PFSK-1 (cell line): ENCODE measurements around the gene DECR2.

Experiments
- FOXP2 ChIP-seq: optimal IDR thresholded peaks from 2 replicates; pipeline ENCODE3; 2011; ENCODE audit warnings: borderline replicate concordance, control low read depth, inconsistent platforms; ENCODE audit not compliant: insufficient read depth; ENCODE audit errors: extremely low read length, extremely low read depth
- POLR2AphosphoS5 ChIP-seq: IDR thresholded peaks from 2 replicates; pipeline ENCODE4 v1.6.1; 2012; ENCODE audit warnings: low read depth, mild to moderate bottlenecking, control low read depth, low read length, moderate library complexity
- SIN3A ChIP-seq: IDR thresholded peaks from 2 replicates; pipeline ENCODE4 v1.6.1; 2012; ENCODE audit warnings: mild to moderate bottlenecking, low read length, moderate library complexity, borderline replicate concordance; ENCODE audit not compliant: insufficient read depth
- TAF1 ChIP-seq: IDR thresholded peaks from 2 replicates; pipeline ENCODE4 v1.6.1; 2012; ENCODE audit warnings: low read length, control low read depth, borderline replicate concordance; ENCODE audit not compliant: insufficient read depth
- TF ChIP-seq, protein P1 (sequence below), 2 experiments: IDR thresholded peaks; 2 replicates each; pipeline versions ENCODE4 v1.6.1 to v1.8.0; 2011 to 2012; ENCODE audit warnings: low read depth in 2 of 2, low read length in 2 of 2, control low read depth in 1 of 2, inconsistent platforms in 1 of 2, mild to moderate bottlenecking in 1 of 2, moderate library complexity in 1 of 2; ENCODE audit not compliant: insufficient read depth in 1 of 2

DECR2 gene

DNA sequence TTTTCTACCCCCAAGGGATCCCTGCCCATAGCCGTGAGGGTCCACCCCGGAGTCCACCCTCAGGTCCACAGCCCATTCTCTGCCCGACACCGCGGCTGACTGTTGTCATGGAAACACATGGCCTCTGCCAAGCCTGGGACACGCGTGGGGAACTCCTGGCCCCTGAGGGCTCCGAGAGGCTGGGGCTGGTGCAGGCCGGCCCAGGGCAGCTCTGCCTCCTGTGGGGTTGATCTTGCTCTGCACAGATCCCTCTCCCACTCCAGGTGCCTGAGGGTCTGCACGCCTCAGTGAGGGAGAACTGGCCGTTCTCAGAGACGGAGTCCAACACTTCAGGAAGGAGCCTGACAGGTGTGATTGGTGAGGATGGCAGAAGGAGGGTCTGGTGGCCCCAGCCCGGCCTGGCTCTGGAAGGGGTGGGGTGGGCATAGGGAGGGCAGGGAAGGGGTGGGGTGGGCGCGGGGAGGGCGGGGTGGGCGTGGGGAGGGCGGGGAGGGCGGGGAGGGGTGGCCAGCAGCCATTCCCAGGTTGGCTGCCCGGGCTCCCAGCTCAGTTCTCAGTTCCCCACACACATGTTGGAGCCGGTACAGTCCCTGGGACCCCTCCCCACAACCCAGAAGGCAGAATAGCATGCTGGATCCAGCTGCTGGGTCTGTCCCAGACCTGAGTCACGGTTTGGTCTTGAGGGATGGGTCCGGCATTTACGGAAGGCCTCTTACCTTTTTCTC lies 37.8 kb upstream of the DECR2 start:
- no peak for TF ChIP-seq SIN3A
- no peak for TF ChIP-seq FOXP2
- TF ChIP-seq POLR2AphosphoS5 = no peak
- no peak for TF ChIP-seq TAF1
- TF ChIP-seq, protein P1, sequence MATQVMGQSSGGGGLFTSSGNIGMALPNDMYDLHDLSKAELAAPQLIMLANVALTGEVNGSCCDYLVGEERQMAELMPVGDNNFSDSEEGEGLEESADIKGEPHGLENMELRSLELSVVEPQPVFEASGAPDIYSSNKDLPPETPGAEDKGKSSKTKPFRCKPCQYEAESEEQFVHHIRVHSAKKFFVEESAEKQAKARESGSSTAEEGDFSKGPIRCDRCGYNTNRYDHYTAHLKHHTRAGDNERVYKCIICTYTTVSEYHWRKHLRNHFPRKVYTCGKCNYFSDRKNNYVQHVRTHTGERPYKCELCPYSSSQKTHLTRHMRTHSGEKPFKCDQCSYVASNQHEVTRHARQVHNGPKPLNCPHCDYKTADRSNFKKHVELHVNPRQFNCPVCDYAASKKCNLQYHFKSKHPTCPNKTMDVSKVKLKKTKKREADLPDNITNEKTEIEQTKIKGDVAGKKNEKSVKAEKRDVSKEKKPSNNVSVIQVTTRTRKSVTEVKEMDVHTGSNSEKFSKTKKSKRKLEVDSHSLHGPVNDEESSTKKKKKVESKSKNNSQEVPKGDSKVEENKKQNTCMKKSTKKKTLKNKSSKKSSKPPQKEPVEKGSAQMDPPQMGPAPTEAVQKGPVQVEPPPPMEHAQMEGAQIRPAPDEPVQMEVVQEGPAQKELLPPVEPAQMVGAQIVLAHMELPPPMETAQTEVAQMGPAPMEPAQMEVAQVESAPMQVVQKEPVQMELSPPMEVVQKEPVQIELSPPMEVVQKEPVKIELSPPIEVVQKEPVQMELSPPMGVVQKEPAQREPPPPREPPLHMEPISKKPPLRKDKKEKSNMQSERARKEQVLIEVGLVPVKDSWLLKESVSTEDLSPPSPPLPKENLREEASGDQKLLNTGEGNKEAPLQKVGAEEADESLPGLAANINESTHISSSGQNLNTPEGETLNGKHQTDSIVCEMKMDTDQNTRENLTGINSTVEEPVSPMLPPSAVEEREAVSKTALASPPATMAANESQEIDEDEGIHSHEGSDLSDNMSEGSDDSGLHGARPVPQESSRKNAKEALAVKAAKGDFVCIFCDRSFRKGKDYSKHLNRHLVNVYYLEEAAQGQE (IDR thresholded peaks at IDR 0.05; ENCODE audit: insufficient read depth in 1 of 2, low read depth in 2 of 2, low read length in 2 of 2) = no peak

DNA sequence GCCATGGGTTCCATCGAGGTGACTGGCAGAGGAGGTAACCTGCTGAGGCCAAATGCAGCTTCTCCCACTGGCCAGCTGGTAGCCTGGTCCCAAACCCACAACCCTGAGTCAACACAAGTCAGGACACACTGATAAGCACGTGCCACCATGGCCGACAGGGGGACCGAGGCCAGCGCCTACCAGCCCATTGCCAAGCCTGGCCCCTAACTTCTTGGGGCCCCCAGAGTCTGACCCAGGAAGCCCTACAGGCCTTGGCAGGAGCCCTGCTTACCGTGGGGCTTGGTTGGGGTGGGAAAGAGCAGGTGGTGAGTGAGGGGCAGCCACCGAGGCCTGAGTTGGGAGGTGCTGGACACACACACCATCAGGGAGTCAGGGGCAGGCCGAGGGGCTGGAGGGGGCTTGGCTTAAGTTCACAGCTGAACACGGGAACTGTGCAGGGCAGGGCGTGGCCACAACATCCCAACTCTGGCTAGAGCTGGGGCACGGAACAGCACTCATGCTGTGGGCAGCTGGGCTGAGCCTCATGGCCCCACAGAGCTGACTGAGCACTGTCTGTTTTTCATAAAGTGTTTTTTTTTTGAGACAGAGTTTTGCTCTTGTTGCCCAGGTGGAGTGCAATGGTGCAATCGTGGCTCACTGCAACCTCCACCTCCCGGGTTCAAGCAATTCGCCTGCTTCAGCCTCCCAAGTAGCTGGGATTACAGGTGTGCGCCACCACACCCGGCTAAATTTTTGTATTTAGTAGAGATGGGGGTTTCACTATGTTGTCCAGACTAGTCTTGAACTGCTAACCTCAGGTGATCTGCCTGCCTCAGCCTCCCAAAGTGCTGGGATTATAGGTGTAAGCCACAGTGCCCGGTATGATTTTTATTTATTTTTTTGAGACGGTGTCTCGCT lies 36.8 kb upstream of the DECR2 start:
- TF ChIP-seq TAF1 = no peak
- TF ChIP-seq, protein P1 (IDR thresholded peaks at IDR 0.05; ENCODE audit: insufficient read depth in 1 of 2, low read depth in 2 of 2, low read length in 2 of 2) = no peak
- no peak for TF ChIP-seq SIN3A
- no peak for TF ChIP-seq FOXP2
- TF ChIP-seq POLR2AphosphoS5 = no peak

DNA sequence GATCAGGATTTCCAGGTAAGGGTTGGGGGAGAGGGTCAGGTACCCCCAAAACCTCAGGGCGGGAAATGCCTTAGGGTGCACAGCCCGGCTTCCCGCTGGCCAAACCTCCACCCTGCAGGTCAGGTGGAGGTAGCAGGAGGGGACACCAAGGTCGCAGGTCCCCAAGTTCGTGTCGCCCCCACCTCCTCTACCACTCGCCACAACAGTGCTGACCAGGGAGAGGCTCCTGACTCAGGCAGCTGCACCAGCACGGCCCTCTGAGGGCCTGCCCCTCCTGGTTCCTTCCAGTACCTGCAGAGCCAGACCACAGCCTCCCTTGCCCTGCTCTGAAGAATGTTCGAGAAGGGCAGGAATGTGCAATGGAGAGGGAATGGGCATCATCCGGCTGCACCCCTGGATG lies 35.2 kb upstream of the DECR2 start:
- no peak for TF ChIP-seq POLR2AphosphoS5

DNA sequence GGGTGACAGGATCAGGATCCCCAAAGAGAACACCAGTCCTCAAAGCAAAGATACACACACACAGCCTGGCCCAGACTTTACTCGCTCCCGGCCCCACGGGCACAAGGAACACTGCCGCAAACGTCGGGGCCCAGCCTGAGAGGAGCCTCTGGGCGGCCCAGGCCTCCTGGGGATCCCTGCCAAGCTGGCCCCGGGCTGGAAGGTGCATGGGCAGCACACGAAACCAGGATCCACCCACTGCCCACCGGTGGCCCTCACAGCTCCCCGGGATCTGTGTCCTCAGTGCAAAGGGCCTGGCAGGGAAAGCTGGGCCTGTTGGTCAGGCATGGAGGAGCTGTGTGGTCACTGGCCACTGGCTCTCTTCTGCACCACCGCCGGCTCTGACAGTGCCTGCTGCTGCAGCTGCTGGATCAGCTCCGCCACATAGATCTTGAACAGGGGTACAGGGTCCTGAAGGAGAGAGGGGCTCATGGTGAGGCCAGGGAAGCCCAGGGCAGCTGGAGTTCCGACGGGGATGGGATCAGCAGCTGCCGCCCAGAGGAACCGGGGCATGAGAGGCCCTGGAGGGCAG lies 34.3 kb upstream of the DECR2 start:
- no peak for TF ChIP-seq FOXP2
- TF ChIP-seq SIN3A = no peak
- no peak for TF ChIP-seq TAF1
- TF ChIP-seq, protein P1 (IDR thresholded peaks at IDR 0.05; ENCODE audit: insufficient read depth in 1 of 2, low read depth in 2 of 2, low read length in 2 of 2) = no peak
- no peak for TF ChIP-seq POLR2AphosphoS5

DNA sequence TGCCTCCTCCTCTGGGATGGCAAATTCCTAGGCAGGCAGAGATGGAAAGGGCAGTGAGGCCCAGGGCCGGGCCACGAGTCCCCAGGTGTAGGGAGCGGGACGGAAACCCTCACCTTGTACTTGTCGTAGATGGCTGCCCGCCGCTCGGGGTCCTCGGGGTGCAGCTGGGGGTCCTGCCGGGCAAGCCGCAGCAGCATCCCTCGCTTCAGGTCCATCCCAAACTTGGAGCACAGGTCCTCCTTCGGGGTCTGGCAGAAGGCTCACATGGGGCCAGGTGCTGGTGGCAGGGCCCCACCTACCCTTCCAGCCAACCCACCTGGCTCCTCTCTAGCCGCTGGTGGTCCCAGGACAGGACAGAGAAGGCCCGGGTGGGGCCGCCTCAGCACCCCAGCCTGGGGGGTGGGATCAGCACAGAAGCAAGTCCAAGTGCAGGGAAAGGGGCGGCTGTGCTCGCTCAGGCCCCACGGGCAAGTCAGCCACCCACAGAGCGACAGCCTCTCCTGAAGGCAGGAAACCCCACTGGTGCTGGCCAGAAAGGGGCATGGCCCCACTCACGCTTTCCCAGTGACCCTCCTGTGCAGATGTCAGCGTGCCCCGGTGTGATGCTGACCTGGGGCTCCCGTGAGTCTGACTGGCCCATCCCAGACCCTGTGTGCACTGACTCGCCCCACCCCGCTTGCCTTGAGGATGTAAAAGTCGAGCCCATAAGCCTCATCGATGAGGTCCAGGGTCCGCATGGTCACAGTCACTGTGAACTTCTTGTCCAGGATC lies 33.1 kb upstream of the DECR2 start:
- TF ChIP-seq, protein P1 (IDR thresholded peaks at IDR 0.05; ENCODE audit: insufficient read depth in 1 of 2, low read depth in 2 of 2, low read length in 2 of 2) = no peak
- TF ChIP-seq FOXP2 = no peak
